Putamen (tissue), 1 donor: ENCODE data around the gene TYW1.
"Not testable (repeated sequence)": the region's sequence is repeated elsewhere in the genome, so short reads cannot be mapped to it uniquely, and the experiment has no call there.

Experiments
- DNase-seq: peaks from one replicate; pipeline ENCODE4 v3.0.0-alpha.2; 2016; ENCODE audit warnings: low spot score

TYW1 gene

DNA sequence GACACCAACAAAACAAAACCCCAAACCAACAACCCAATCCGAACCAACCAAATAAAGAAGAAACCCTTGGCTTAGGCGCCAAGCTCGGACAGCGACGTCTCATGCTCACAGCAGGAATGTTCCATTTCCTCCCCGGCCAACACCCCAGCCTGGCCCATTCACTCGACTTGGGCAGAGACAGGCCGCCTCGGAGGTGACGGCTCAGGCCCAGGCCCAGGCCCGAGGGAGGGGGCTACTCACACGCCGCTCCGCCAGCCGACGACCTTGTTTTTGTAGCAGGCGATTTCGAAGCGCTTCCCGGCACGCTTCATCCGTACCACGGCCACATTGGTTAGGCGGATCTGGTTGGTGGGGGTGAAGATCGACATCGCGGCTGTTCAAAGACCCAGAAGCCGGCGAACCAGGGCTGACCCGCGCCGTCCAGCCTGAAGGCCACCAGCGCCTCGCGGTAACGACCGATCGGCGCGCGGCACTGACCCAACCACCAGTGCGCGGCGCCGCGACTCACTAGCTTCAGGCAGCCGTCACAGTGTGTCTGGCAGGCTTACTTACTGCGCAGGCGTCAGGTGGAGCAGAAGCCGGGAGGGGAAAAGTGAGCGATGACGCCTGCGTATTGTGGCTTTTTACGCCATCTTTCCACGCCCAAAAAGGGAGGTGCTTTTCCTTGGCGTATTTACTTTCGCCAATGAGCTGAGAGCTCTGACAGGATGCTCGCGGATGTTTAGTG, 1.4 kb upstream of the TYW1 start, which contains the start of gene SBDS:
Gene SBDS, minus strand, starts transcription at position 537 of the 727 bp plus-strand sequence. Its CDS starts 169 bp downstream, at position 368.
- peak; percentile 98 for DNase-seq

DNA sequence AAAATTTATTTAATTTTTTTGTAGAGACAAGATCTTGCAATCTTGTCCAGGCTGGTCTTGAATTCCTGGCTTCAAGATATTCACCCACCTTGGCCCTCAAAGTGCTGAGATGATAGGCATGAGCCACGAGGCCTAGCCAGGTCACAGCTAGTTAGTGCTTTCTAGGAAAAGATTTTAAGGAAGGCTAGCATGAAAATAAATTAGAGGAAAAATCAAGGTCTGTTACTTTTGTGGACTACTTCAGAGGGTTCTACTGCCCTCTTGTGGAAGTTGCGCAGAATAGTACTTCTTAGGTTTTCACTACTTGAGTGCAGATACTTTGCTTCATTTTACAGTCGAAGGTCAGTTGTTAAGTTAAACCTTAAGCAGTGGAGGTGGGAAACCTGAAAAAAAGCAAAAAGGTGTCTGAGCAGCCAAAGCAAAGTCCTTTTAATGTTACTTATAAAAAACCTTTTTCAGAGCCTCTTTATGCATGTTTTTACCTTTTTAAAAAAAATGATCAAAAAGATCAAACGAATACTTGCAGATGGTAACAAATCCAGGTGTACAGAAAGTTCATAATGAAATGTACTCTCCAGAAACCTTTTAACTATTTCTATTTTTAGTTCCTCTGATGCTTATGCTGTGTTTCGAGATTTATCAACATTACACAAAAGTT, 4.1 kb downstream of the TYW1 start:
- not testable (repeated sequence) for DNase-seq

DNA sequence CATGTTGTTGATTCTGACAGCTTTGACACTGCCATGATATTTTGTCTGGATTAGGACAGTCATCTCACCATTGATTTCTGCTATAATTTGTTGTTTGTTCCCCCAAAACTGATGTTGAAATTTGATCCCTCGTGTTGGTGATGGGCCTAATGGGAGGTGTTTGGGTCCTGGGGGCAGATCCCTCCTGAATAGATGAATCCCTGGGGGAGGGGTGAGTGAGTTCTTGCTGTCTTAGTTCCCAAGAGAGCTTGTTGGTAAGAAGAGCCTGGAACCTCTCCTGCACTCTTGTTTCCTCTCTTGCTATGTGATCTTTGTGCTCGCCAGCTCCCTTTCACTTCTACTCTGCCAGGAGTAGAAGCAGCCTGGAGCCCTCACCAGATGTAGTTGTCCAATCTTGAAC, 7.5 kb downstream of the TYW1 start:
- DNase-seq = not testable (repeated sequence)

DNA sequence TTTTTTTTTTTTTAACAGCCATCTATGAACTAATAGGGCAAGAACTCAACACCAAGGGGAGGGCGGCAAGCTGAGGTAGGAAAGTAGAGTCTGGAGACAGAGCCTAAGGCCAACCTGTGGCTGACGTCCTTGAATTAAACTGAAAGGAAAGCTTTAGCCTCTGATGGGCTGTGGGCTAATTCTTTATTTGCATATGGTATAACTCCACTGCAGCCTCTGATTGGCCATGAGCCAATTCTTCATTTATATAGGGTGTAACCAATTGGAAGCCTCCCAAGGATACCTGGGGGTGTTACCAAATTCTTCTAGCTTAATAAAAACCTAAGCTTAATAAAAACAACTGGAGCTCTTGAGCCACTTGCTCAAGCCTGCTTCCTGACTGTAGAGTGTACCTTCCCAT, 10.3 kb downstream of the TYW1 start:
- no peak for DNase-seq

DNA sequence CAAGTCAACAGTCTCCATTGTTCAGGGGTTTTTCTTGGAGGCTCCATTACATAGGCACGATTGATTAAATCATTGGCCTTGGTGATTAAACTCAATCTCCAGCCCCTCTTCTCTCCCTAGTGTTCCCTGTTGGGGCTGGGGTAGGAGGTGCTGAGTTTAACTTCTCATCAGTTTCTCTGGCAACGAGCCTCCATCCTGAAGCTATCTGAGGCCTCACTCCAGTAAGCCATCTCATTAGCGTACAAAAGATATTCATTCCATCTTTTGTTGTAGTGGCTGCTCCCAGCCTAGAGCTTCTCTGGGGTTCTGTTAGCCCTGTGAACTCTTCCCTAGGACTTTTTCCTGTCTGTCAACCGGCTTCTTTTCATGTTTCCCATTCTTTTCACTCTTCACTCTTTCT, 11.6 kb downstream of the TYW1 start:
- no peak for DNase-seq

DNA sequence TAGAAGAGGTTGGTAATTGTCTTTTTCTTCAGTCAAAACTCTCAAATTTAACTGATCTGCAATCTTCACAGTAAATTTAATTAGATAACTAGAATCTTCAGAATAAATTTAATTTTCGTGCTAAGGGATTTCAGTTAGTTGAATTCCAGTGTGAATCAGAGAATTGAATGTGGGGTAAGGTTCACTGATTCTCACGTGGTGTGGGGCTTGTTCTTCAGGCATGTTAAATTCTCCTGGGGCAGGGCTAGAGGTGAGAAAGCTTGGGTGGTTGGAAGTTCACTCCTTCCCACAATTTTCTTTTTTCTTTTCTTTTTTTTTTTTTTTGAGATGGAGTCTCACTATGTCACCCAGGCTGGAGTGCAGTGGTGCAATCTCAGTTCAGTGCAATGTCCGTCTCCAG, 13.0 kb downstream of the TYW1 start:
- DNase-seq = not testable (repeated sequence)

DNA sequence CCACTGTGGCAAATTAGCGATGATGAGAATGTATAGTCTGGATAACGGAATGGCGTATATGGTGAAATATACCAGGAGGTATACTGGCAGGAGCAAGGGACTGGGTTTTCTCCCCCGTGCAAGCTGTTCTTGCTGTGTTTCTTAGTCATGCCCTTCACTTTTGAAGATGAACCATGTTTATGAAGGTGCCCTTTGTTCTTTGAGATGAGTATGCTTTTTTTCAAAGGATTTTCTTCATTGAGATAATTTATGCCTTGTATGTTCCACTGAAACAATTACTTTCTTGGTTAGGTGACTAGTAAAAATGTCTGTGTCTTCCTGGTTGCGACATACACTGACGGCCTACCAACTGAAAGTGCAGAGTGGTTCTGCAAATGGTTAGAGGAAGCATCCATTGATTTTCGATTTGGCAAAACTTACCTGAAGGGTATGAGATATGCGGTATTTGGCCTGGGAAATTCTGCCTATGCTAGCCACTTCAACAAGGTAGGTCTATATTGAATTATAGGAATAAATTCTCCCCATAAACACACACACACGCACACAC, 17.5 kb downstream of the TYW1 start:
- DNase-seq = not testable (repeated sequence)

DNA sequence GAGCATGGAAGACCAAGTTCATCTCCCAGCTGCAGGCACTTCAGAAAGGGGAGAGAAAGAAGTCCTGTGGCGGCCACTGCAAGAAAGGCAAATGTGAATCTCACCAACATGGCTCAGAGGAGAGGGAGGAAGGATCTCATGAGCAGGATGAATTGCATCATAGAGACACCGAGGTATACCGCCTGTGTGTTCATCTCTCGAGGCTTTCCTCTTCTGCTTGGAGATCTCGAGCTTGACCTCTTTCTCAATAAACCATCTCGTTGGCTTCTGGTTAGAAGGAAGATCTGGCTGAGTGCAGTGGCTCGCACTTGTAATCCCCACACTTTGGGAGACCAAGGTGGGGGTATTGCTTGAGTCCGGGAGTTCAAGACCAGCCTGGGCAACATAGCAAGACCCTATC, 21.3 kb downstream of the TYW1 start:
- not testable (repeated sequence) for DNase-seq

DNA sequence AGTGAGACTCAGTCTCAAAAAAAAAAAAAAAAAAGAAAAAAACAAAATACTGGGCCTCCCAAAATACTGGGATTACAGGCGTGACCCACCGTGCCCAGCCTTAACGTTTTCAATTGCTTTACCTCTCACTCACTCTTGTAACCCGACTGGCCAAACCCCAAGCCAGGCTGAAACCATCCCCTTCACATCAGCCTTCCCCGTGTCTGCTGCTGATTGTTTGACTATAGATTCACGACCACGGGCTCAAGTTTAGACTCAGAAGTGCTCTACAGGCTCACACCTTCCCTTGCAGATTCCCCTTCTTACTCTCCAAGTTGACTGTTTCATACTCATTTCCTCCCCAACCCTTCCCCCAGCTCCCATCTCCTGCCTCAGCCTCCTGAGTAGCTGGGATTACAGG, 22.3 kb downstream of the TYW1 start:
- no peak for DNase-seq

DNA sequence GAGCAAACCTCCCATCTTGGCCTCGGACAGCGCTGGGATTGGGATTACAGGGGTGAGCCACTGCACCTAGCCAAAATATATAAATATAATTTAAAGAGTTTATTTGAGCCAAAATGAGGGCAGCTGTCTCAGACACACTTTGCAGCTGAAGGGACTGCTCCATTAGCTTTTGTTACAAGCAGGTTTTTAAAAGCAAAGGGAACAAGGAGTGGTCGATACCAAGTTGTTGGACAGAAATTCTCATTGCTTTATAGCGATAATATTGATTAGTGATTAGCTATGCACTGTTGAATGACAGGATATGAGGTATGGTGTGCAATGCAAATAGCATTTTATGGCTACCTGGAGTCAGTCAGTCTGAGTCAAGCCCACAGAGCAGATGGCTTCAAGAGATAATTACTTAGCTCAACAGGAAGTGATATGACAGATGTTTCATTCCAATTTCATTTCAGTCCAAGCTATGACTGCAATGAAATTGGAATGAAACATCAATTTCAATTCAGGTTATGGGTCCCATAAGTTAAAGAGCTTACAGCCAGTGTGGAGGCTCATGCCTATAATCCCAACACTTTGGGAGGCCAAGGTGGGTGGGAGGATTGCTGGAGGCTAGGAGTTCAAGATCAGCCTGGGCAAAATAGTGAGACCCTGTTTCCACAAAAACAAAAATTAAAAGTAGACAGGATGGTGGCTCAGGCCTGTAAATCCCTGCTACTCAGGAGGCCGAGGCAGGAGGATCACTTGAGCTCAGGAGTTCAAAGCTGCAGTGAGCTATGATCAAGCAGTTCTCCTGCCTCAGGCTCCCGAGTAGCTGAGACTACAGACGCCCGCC, 23.1 kb downstream of the TYW1 start:
- no peak for DNase-seq

DNA sequence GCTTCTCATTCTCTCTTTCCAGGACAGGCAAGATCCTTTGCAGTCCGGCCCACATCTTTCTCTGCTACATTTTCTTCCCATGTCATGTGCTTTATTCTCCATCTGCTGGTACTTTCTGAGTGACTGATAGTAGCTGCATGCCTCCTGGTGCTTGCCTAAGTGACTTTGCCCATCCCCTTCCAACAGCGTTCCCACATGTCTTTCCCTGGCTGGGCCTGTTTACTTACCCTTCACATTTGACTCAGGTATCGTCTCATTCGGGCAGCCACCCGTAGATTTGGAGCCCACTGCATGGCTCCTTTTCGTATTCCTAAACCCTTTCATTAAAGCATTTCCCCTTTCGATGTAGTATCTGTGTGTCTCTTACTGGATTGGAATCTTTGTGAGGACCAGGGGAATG, 24.6 kb downstream of the TYW1 start:
- DNase-seq = no peak

DNA sequence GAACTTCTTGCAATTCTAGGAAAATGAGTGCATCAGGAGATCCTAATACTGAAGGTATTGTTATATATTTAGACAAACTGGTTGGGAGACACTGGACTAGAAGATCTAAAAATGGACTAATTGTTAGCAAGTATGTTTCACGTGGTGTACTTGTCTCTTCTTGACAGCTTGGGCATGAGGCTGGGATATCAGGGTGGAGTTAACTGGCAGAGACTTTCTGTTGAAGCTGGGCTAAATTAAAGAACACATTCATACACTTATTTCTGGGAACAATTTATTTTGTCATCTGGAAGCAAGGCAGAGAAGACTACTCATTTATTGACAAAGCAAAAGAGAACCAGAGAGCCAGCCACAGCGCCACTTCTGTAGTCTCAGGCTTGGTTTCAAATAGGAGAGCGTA, 25.9 kb downstream of the TYW1 start:
- no peak for DNase-seq

DNA sequence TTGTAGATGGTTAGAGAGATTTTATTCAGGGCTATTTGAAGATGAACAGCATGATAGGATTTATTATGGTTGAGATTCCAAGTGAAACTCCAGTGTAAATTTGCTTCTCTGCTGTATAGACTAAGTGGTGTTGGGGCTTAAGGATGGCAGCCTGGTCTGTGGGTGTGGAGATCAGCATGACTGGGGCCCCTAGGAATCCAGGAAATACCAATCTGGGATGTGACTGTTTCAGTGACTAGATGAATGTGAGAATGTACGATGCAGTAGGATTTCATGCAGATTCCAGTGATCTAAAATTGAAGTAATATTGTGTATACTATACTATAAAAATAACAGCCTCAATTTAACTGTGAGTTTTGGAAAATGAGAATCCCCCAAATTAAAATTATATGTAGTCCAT, 28.8 kb downstream of the TYW1 start:
- DNase-seq = not testable (repeated sequence)

DNA sequence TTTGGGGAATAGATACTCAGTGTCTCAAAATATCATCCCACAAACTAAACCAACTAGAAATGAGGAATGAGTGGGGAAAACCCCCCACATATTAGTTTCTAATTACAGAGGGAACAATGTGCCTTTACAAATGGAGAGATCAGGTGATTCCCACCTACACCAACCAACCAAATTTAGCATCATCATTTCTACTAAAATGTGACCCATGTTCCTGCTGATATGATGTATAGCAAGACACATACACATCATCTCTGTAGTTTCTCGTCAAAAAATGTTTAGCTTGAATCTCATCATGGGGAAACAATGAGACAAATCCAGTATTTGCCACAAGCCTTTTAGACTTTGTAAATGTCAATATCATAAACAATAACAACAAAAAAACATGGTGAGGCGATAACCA, 35.1 kb downstream of the TYW1 start:
- DNase-seq = not testable (repeated sequence)

DNA sequence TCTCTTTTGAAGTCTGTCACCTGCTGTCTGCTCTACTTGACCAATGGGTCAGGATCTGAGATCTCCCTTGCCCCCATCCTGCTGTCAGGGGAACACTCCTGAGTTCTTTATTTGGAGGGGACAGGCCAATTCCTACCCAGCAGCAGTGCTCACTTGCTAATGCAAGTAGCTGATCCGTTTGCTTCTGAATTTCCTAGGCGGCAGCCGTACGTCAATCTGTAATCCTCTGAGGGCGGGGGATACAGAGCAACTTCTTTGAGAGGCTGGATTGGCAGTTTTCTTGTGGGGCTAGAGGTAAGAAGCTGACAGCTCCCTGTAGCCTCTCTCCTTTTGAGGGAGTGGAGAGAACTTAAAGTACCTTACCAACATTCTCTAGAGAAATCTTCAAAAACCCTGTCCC, 36.6 kb downstream of the TYW1 start:
- peak; percentile 37 for DNase-seq

DNA sequence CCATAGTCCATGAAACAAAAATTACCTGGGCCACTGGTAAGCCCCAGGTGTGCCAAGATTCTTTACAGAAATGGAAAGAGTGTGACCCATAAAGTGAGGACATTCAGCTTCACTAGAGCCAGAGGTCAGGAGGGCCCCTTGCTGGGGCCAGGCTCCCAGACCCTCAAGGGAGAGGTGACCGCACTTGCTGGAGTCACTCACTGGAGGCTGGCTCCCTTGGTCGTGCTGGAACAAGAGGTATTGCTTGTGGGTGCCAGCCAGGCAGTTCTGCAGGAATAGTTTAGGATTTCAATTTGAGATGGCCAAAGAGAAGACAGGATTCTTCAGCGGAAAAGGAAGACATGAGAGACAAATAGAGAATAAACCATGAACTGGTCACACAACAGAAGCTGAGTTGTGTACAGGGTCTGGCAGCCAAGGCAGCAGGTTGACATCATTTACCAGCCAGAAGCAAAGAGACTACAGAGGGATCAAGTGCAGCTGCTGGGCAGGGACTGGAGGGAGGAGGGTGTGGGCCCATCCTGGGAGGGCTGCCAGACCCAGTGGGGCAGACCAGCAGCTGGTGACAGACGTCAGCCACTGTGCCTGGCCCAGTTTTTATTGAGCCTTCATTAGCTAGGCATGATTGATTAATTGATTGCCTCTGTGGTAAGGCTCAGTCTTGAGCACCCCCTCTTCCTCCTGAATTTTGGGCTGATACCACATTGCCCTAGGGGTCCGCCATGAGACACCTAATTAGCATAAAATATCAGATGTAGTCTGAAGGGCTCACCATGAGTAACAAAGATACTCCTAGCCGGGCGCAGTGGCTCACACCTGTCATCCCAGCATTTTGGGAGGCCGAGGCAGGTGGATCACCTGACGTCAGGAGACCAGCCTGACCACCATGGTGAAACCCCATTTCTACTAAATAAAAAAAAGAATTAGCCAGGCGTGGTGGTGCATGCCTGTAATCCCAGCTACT, 40.1 kb downstream of the TYW1 start:
- DNase-seq = peak; percentile 79

DNA sequence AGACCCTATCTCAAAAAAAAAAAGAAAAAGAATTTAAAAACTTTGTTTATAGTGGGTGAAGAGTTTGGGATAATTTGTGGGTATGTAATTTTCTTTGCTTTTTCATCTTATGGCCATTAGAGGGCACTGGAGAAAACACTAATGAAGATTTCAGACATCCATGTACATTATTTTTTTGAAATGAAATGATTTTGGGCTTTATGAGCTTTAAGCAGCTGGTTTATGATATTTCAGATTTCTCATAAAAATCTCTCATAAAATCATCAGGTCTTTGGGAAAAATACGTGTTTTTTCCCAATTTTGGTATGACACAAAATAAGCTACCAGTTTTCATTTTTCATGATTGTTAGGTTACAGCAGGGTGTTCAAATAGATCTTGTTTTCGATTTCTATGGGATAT, 44.2 kb downstream of the TYW1 start:
- DNase-seq = not testable (repeated sequence)

DNA sequence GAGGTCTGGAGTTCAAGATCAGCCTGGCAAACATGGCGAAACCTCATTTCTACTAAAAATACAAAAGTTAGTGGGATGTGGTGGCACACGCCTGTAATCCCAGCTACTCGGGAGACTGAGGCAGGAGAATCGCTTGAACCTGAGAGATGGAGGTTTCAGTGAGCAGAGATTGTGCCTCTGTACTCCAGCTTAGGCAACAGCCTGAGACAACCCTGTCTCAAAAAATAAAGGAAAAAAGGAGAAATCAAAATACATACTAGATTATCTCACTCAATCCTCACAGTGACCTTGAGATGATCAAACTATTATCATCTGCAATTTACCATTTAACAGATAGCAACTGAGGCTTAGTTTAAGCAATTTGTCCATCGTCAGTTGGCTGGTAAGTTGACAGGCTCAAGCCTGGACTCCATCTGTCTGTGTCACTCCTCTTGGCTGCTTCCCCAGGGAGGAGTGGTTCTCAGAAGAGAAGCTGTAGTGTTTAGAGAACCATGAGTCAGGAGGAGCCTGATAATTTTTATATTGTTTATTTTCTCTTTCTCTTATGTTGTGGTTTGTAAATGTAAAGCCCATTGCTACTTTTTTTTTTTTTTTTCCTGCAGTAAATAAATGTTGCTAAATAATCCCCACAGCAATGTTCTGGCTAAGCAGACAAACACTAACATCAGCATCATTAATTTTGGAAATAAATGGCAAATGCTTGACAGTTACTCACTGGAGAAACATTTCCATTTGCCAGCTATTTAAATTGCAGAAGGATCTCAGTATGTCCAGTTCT, 46.3 kb downstream of the TYW1 start:
- peak; percentile 78 for DNase-seq

DNA sequence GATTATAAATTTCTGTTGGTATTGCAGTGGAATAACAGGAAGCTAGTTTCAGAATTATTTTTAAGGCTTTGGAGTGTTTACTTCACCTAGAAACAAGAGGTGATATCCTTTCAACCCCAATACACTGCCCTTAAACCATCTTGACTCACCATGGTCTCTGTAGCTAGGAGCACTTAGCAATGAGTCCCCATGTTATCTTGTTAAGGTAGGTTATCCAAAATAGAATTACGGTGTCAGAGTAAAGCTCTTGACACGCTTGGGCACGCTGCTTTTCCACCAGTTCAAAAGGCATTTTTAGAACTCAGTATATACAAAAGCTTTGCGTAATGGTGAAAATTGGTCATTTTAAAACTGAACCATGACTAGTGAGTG, 46.9 kb downstream of the TYW1 start:
- not testable (repeated sequence) for DNase-seq

DNA sequence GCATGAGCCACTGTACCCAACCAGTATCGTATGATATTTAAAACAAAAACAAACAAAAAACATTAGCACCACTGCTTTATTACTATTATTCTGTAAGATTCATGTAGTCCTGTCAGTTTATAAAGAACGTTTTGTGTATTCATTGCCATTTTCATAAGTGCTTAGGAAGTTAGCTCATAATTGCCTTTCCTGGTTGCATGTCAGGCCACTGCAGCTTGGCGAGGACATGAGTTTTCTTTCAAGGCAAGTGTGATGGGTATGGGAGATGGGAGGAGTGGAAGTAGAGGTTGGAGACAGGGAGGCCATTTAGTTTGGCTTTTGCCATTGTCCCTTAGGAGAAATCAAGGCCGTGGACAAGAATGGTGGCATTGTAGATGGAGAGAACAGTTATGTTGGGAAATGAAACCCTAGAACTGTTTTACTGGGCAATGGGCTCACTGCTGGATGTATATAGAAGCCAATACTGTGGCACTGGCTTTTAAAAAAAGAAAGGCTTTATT, 48.9 kb downstream of the TYW1 start:
- no peak for DNase-seq
